Activated CD4-positive, alpha-beta T cell treated with anti-CD3 and anti-CD28 coated beads, Interleukin-2, amount 50 U/mL, for 16 hours (primary cell): ENCODE results near the gene PSMB5.
"Not testable (repeated sequence)": the region's sequence is repeated elsewhere in the genome, so short reads cannot be mapped to it uniquely, and the experiment has no call there.

Experiments
- DNase-seq: peaks from one replicate; pipeline ENCODE4 v3.0.0-alpha.2; 2020

The PSMB5 gene

GRCh38 chr14:23043145-23043544 is 8.4 kb upstream of the PSMB5 start:
- no peak for DNase-seq

- no peak for DNase-seq
Measured at GRCh38 chr14:23042162-23042965, 7.7 kb upstream of the PSMB5 start, which contains the start of gene PSMB11. Gene PSMB11 (plus strand): TSS chr14:23042212. CDS start chr14:23042226, 14 bp downstream.

DNA sequence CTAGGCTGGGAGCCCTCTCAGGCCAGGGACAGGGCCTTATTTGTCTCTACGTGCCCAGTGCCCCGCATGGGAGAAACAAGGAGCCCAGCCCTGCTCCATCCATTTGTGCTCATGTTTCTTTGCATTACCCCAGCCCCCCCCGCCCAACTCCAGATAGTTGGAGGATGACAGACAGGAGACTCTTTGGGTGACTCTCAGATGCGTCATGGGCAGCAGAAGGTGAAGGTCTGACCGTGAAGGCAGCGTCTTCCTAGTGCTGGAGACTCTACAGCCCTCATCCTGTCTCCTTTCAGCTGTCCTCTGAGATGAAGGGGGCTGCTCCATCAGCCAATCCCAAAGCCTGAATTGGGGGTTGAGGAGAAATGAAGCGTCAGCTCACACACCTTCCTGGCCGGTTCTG is 7.0 kb upstream of the PSMB5 start:
- DNase-seq = no peak

DNA sequence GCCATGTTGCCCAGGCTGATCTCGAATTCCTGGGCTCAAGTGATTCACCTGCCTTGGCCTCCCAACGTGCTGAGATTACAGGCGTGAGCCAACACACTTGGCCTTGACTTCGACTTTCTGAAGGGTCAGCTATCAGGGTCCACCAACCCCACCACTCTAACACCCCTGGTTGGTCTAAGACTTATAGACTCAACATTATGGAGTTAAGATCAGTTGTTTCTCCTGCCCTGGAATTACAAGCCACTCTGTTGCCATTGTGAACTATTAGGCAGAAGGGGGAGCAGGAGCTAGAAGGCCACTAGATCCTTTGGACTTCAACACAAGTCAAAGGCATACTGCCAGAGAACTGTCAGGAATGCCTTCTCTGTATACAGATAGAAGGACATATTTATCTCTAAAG is 5.4 kb upstream of the PSMB5 start:
- no peak for DNase-seq

- DNase-seq = no peak
Measured at GRCh38 chr14:23035303-23036144, 824 bp upstream of the PSMB5 start.

- DNase-seq = no peak
Measured at GRCh38 chr14:23033801-23034497, 751 bp downstream of the PSMB5 start.

DNA sequence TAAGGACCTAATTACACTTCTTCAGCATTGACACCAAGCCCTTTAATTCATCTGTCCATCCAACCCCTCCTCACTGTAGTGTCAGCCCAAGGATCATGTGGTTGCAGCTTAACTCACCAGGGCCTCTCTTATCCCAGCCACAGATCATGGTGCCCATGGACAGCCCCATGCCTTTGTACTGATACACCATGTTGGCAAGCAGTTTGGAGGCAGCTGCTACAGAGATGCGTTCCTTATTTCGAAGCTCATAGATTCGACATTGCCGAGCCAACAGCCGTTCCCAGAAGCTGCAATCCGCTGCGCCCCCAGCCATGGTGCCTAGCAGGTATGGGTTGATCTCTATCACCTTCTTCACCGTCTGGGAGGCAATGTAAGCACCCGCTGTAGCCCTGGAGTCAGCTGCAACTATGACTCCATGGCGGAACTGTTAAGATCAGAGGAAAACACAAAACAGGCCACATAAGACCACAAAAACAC is 1.4 kb downstream of the PSMB5 start:
- peak; percentile 9 for DNase-seq

DNA sequence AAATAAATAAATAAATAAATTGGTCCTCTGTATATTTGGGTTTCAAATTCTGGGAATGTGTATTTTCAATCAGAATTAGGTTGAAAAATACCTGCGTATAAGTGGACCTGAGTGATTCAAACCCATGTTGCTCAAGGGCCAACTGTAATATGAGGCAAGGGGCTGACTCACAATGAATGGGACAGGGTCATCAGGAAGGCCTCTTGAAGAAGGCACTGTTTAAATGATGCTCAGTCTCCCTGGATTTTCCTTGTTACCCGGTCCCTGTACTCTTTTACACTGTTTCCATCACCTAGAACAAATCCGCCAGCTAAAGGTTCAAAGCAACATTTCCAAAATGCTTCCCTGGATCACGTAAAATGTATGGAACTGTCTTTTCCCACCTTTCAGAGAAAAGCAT is 3.8 kb downstream of the PSMB5 start:
- DNase-seq = no peak

DNA sequence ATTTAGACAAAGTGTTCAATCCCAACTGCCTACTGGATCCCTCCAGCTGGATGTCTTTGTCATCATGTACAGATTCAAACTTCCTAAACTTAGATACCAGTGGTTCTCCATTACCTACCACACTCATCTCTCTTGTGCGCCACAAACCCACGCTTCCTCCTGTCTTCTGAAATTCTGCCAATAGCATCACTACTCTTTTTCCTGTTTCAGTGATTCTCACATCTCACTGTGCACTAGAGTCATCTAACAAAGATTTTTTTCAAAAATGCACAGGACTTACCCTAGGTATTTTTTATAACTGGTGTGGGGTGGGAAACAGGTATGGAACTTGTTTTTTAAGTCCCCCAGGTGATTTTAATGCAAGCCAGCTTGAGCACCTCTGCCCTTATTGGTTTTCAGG is 5.9 kb downstream of the PSMB5 start:
- peak; percentile 37 for DNase-seq

DNA sequence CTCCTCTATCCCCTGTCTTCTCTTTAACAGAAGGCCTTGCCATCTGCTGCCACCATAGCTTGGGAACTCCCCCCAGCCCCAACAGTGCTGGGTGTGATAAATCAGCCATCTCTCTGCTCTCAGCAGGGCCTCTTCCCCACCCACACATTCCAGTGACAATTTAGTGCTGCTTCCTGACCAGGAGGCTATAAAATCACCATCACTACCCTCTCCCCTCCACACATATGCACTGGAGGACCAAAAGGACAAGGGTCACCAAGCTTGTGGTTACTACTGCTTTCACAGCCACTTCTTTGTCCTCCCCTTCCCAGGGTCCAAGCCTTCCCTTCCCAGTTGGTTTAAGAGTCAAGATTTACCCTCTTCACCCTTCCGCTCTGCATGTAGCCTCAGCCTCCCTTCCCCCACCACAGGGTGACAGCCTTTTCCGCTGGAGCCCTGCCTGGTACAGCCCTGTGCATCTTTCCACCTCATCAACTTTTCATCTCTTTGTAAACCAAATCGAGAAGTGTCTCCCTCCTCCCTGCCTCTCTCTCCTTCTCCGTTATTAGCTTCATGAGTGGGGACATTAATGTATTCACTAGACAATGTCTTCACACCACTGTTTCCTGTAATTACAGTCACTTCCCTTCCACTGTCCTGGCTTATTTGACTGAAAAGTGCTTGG is 9.4 kb downstream of the PSMB5 start:
- DNase-seq = no peak

DNA sequence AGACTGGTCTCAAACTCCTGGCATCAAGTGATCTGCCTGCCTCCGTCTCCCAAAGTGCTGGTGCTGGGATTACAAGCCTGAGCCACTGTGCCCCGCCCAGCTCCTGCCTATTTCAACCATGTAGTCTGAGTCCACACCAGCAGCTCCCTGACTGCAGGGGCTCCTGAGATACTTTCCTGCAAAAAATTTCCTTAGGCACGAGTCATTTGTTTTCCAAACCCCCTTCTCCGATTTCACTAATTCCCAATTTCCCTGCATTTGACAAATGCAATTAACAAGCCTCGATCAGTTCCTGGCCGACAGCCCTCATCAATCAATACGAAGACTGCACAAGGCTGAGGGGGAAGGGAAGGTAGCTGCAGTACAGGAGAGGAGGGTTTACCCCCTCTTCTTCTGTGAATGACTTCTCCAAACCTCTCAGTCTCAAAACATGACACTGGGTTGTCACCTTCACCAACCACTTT is 10.1 kb downstream of the PSMB5 start:
- no peak for DNase-seq

DNA sequence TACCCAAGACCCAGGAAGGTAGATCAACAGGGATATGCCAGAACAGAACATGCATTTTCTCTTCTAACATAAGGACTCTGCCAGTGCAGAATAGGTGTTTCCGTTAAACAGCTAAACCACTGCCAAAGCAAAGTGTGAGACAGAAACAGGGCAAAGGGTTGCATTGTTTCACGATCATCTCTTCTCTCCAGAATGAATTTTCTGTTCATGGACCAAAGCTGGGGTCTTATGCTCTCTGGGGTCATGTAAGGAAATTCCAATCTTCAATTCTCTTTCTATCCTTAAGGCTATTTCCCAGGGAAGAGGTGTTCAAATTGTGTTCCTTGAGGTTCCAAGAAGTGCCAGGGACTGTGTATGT is 10.9 kb downstream of the PSMB5 start:
- DNase-seq = no peak

DNA sequence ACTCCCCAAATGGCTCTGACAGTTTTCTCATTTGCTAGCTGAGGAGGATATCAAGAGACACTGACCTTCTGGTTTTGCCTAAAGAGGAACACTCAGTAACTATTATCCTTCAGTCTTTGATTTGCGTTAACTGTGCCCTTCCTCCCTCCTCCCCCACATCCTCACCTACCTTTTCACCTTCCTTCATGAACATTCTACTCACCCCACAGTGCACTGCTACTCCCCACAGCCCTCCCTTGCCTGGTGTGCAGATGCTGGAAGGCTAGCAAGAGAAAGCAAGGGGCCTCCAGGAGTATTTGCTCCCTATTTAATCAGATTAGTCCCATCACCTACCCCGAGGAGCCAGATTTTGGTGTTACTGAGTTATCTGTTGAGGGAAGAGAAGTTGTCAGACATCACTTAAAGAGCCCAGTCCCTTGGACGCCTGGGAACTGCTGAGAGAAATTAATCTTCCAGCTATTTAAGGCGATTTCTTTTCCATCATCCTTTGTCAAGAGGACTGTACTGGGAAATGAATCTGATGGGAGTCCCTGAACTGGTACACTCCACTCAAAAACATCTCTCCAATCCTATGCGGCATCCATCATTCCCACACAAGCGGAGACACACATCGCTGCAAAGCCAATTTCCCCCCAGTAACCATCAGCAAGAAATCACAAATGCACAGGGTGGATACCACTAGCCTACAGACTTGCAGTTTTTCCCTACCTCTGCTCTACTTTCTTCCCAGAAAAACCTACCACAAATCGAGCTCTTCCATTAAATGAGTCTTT is 11.5 kb downstream of the PSMB5 start:
- DNase-seq = no peak

DNA sequence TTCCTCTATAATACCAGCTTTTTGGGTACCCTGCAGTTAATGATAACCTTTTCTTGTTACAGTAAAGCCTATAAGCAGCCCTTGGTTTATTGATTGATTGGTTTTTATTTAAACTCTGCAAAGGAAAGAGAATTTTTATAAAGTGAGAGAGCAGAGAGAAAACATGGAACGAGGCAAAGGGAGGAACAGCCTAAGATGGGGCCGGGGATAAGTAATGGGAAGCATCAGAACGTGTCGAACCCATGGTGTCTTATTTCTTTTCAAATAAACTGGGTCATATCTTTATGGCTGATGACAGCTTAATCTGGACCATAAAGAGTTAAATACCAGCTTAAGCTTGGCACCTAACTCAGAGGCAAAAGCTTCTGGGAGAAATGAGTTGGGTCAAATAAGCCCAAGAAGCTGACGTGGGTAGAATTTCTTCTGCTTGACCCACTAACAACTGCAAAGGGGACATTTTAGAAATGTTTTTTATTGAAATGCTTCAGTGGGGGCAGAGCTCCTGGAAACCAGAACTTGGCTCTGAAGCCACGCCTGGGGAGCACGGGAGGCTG is 12.7 kb downstream of the PSMB5 start:
- DNase-seq = no peak

DNA sequence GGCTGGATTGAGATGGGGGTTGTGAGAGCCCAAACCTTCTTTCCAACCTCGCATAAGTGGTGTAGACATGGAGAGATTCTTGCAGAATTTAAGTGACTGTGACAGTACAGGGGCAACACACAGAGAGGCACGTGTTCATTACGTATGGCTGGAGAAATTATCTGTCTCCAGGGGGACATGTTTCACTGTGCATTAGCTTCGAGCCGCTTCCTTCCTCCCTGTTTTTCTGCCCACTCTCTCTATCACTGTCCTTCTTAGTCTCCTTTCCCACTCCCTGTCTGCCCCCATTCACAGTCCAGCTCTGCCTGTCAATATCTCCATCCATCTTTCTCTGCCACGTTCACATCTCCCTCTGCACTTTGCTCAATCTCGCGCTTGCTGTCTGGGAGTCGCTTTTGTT is 13.3 kb downstream of the PSMB5 start:
- no peak for DNase-seq

DNA sequence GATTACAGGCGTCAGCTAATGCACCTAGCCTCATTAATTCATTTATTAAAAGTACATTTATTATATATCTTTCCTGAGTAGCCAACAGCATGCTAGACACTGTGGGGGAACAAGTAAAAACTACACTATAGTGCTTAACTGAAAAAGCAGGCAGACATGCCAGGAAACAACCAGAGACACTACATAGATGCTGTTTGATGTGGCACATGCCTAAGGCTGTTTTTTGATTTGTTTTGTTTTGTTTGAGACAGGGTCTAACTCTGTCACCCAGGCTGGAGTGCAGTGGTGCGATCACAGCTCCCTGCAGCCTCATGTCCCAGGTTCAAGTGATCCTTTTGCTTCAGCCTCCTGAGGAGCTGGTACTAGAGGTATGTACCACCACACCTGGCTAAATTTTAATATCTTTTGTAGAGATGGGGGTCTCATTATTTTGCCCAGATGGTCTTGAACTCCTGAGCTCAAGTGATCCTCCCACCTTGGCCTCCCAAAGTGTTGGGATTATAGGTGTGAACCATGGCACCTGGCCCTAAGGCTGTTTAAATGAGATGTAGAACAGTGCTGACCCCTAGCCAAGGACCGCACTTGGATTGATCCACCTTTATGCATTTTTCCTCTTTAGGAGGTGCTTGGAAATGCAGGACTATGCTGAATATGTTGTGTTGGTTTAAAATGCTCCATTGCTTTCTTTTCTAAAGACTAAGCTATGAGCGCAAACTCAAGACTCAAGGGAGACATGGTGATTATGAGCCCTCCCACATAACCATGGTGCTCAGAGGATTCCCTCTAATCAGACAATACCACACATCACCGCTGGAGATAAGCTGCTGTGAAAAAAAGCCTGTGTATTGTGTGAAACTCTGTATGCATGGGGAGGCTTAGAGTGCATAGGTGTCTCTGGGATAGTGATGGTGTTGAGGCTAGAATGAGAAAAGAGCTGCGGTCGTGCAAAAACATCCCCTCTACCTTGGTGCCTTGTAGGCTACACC is 14.3 kb downstream of the PSMB5 start:
- DNase-seq = no peak

DNA sequence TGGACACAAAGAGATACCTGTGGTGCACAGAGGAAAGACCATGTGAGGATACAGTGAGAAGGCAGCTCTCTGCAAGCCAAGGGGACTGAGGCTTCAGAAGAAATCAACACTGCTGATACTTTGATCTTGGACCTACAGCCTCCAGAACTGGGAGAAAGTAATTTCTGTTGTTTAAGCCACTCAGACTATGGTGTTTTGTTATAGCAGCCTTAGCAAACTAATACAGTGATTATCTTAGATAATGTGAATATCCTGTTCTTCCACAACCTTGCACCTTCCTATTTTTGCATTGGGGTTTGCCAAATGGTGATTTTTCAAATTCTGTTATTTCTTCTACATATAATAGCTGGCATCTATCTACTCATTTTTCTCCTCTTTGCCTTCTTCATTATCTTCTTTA is 16.6 kb downstream of the PSMB5 start:
- DNase-seq = no peak

- DNase-seq = no peak
Measured at GRCh38 chr14:23017091-23017490, 17.6 kb downstream of the PSMB5 start.

GRCh38 chr14:23015618-23016017 is 19.1 kb downstream of the PSMB5 start:
- DNase-seq = no peak

DNA sequence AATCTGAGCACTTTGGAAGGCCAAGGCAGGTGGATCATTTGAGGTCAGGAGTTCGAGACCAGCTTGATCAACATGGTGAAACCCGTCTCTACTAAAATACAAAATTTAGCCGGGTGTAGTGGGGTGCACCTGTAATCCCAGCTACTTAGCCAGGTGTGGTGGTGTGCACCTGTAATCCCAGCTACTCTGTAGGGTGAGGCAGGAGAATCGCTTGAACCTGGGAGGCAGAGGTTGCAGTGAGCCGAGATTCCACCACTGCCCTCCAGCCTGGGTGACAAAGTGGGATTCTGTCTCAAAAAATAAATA is 21.0 kb downstream of the PSMB5 start:
- not testable (repeated sequence) for DNase-seq
